HEK293T (cell line): ENCODE measurements around the gene RALGAPB.

Source experiments
- ARNT ChIP-seq: fragments of 450-650 bp; IDR thresholded peaks from 2 replicates; pipeline ENCODE4 v1.6.1; 2017; ENCODE audit warnings: mild to moderate bottlenecking
- BHLHE40 ChIP-seq: fragments of 450-650 bp; IDR thresholded peaks from 2 replicates; pipeline ENCODE4 v1.6.1; 2016; ENCODE audit warnings: mild to moderate bottlenecking, moderate library complexity, borderline replicate concordance
- CTBP1 ChIP-seq: fragments of 450-650 bp; IDR thresholded peaks from 2 replicates; pipeline ENCODE4 v1.6.1; 2016; ENCODE audit warnings: borderline replicate concordance
- ELF4 ChIP-seq: fragments of 450-650 bp; IDR thresholded peaks from 2 replicates; pipeline ENCODE4 v1.6.1; 2017; ENCODE audit warnings: antibody characterized with exemption
- FOXA1 ChIP-seq: fragments of 450-650 bp; IDR thresholded peaks from 2 replicates; pipeline ENCODE4 v1.6.1; 2016; ENCODE audit warnings: mild to moderate bottlenecking
- FOXK2 ChIP-seq: fragments of 450-650 bp; IDR thresholded peaks from 2 replicates; pipeline ENCODE4 v1.6.1; 2016; ENCODE audit warnings: mild to moderate bottlenecking
- HDGF ChIP-seq: fragments of 450-650 bp; IDR thresholded peaks from 2 replicates; pipeline ENCODE4 v1.6.1; 2017; ENCODE audit warnings: antibody characterized with exemption, borderline replicate concordance
- L3MBTL2 ChIP-seq: fragments of 450-650 bp; conservative IDR thresholded peaks from 2 replicates; pipeline ENCODE4 v1.6.1; 2016; ENCODE audit warnings: mild to moderate bottlenecking
- LEF1 ChIP-seq: fragments of 450-650 bp; IDR thresholded peaks from 2 replicates; pipeline ENCODE4 v1.6.1; 2017; ENCODE audit warnings: mild to moderate bottlenecking, borderline replicate concordance
- SP1 ChIP-seq: fragments of 450-650 bp; IDR thresholded peaks from 2 replicates; pipeline ENCODE4 v1.6.1; 2017
- SUZ12 ChIP-seq: fragments of 450-650 bp; IDR thresholded peaks from 2 replicates; pipeline ENCODE4 v1.6.1; 2016; ENCODE audit warnings: mild to moderate bottlenecking
- TARDBP ChIP-seq: fragments of 450-650 bp; IDR thresholded peaks from 2 replicates; pipeline ENCODE4 v1.6.1; 2016
- ZNF384 ChIP-seq: fragments of 450-650 bp; IDR thresholded peaks from 2 replicates; pipeline ENCODE4 v1.6.1; 2016
- TF ChIP-seq, protein P1 (sequence below): fragments of 450-650 bp; IDR thresholded peaks from 2 replicates; pipeline ENCODE4 v1.6.1; 2016

- TF ChIP-seq ELF4, result no peak
- no peak for TF ChIP-seq SUZ12
- no peak for TF ChIP-seq CTBP1
- no peak for TF ChIP-seq TARDBP
- no peak for TF ChIP-seq FOXA1
- no peak for TF ChIP-seq ZNF384
- TF ChIP-seq, protein P1, sequence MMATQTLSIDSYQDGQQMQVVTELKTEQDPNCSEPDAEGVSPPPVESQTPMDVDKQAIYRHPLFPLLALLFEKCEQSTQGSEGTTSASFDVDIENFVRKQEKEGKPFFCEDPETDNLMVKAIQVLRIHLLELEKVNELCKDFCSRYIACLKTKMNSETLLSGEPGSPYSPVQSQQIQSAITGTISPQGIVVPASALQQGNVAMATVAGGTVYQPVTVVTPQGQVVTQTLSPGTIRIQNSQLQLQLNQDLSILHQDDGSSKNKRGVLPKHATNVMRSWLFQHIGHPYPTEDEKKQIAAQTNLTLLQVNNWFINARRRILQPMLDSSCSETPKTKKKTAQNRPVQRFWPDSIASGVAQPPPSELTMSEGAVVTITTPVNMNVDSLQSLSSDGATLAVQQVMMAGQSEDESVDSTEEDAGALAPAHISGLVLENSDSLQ, result no peak
- no peak for TF ChIP-seq ARNT
- no peak for TF ChIP-seq SP1
- no peak for TF ChIP-seq LEF1
- TF ChIP-seq FOXK2, result no peak
- no peak for TF ChIP-seq BHLHE40
- TF ChIP-seq L3MBTL2, result no peak
- TF ChIP-seq HDGF, result no peak
Measured at GRCh38 chr20:38538789-38539188, 66.1 kb downstream of the RALGAPB start.
